Measurements from ENCODE around the gene RPL29.

The RPL29 gene

DNA sequence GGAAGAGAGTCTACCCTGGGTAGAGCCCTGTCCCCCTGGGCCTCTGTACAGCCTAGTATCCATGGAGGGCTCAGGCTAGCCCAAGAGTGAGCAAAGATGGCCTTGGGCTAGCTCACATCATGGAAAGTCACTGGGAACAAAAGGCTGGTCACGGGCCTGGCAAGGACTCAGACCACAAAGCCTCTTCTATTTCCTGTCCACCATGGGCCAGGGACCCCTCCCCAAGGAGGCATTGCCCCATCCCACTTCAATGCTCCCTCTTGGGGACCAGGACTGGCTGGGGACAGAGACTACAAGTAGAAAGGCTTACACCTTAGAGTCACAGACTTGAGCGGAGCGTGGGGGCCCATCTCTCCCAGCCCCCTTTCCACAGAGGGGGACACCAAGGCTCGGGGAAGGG is 43.7 kb upstream of the RPL29 start:
- Histone ChIP-seq H3K4me1 (ENCODE audit: insufficient read depth, low read length, severe bottlenecking) (no peaks in the 10 kb centered on the region), H3K9ac (ENCODE audit: low read length) (no peak overlapping the region), H3F3A (ENCODE audit: insufficient read depth, low read length) (no peaks in the 10 kb centered on the region), H3K79me2 (ENCODE audit: insufficient read depth, low read length) (no peaks in the 10 kb centered on the region), H2AFZ (ENCODE audit: low read length) (no peak overlapping the region), H3K9me2 (ENCODE audit: low read depth, low read length) (no peaks in the 10 kb centered on the region), H3K9me3 (ENCODE audit: low read length) (no peaks in the 10 kb centered on the region), H4K20me1 (ENCODE audit: insufficient read depth, low read length) (no peaks in the 10 kb centered on the region), H3K27me3 (ENCODE audit: insufficient read depth, low read length) (peaks cover 21% of the 10 kb centered on the region; the same call in 1 of the 2 replicates), H3K27ac (ENCODE audit: low read depth, low read length, poor library complexity, severe bottlenecking) (no peak overlapping the region), H3K4me2 (ENCODE audit: low read length) (no peak overlapping the region), H3K4me3 (ENCODE audit: low read depth, low read length, poor library complexity, severe bottlenecking) (no peak overlapping the region), H3K36me3 (ENCODE audit: insufficient read depth, low read length) (no peaks in the 10 kb centered on the region)
- TF ChIP-seq, protein P1, sequence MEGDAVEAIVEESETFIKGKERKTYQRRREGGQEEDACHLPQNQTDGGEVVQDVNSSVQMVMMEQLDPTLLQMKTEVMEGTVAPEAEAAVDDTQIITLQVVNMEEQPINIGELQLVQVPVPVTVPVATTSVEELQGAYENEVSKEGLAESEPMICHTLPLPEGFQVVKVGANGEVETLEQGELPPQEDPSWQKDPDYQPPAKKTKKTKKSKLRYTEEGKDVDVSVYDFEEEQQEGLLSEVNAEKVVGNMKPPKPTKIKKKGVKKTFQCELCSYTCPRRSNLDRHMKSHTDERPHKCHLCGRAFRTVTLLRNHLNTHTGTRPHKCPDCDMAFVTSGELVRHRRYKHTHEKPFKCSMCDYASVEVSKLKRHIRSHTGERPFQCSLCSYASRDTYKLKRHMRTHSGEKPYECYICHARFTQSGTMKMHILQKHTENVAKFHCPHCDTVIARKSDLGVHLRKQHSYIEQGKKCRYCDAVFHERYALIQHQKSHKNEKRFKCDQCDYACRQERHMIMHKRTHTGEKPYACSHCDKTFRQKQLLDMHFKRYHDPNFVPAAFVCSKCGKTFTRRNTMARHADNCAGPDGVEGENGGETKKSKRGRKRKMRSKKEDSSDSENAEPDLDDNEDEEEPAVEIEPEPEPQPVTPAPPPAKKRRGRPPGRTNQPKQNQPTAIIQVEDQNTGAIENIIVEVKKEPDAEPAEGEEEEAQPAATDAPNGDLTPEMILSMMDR (IDR thresholded peaks at IDR 0.05; ENCODE audit: low read length), result no peak
- no peak for TF ChIP-seq EZH2 (IDR thresholded peaks at IDR 0.05; ENCODE audit: borderline replicate concordance, low read length)

GRCh38 chr3:52038227-52038626 is 42.5 kb upstream of the RPL29 start:
- Histone ChIP-seq H3K4me1 (ENCODE audit: insufficient read depth, low read length, severe bottlenecking) (no peaks in the 10 kb centered on the region), H4K20me1 (ENCODE audit: insufficient read depth, low read length) (no peaks in the 10 kb centered on the region), H2AFZ (ENCODE audit: low read length) (no peak overlapping the region), H3K79me2 (ENCODE audit: insufficient read depth, low read length) (no peaks in the 10 kb centered on the region), H3F3A (ENCODE audit: insufficient read depth, low read length) (no peaks in the 10 kb centered on the region), H3K27me3 (ENCODE audit: insufficient read depth, low read length) (peaks cover 21% of the 10 kb centered on the region; the same call in 1 of the 2 replicates), H3K36me3 (ENCODE audit: insufficient read depth, low read length) (no peaks in the 10 kb centered on the region), H3K9me3 (ENCODE audit: low read length) (no peaks in the 10 kb centered on the region), H3K9ac (ENCODE audit: low read length) (no peak overlapping the region), H3K4me3 (ENCODE audit: low read depth, low read length, poor library complexity, severe bottlenecking) (no peak overlapping the region), H3K27ac (ENCODE audit: low read depth, low read length, poor library complexity, severe bottlenecking) (no peak overlapping the region), H3K4me2 (ENCODE audit: low read length) (no peak overlapping the region), H3K9me2 (ENCODE audit: low read depth, low read length) (no peaks in the 10 kb centered on the region)
- TF ChIP-seq, protein P1 (IDR thresholded peaks at IDR 0.05; ENCODE audit: low read length), result no peak
- TF ChIP-seq EZH2 (IDR thresholded peaks at IDR 0.05; ENCODE audit: borderline replicate concordance, low read length), result no peak

DNA sequence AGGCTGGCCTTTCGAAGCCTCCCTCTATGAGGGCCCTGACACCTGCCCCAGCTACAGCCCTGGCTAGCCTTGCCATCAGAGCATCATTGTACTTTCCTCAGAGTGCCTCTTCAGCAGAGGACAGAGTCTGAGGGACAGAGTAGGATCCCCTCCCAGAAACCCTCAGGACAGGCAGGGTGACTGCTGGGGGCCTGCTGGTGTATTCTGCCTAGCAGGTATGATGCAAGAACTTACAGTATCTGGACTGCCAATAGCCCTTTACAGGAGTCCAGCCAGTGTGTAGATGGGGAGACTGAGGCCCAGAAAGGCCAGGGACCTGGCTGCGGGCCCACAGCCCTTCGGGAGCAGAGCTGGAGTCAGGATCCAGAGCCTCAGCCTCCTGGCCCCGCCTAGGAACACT is 41.6 kb upstream of the RPL29 start:
- Histone ChIP-seq H4K20me1 (ENCODE audit: insufficient read depth, low read length) (no peaks in the 10 kb centered on the region), H3K27me3 (ENCODE audit: insufficient read depth, low read length) (peaks cover 21% of the 10 kb centered on the region; the same call in 1 of the 2 replicates), H3K27ac (ENCODE audit: low read depth, low read length, poor library complexity, severe bottlenecking) (no peak overlapping the region), H3K9me3 (ENCODE audit: low read length) (no peaks in the 10 kb centered on the region), H3K4me1 (ENCODE audit: insufficient read depth, low read length, severe bottlenecking) (no peaks in the 10 kb centered on the region), H3K79me2 (ENCODE audit: insufficient read depth, low read length) (no peaks in the 10 kb centered on the region), H3F3A (ENCODE audit: insufficient read depth, low read length) (no peaks in the 10 kb centered on the region), H3K4me2 (ENCODE audit: low read length) (no peak overlapping the region), H3K4me3 (ENCODE audit: low read depth, low read length, poor library complexity, severe bottlenecking) (no peak overlapping the region), H3K9me2 (ENCODE audit: low read depth, low read length) (no peaks in the 10 kb centered on the region), H3K9ac (ENCODE audit: low read length) (no peak overlapping the region), H2AFZ (ENCODE audit: low read length) (no peak overlapping the region), H3K36me3 (ENCODE audit: insufficient read depth, low read length) (no peaks in the 10 kb centered on the region)
- TF ChIP-seq, protein P1 (IDR thresholded peaks at IDR 0.05; ENCODE audit: low read length), result no peak
- no peak for TF ChIP-seq EZH2 (IDR thresholded peaks at IDR 0.05; ENCODE audit: borderline replicate concordance, low read length)
